Natural killer cell (primary cell): ENCODE measurements around the gene SPSB4. TPM values are rescaled to one million over a fixed set of nuclear protein-coding genes. Genes with fewer than 3 reads are reported as not detected.

Experiments used
- ATAC-seq, 3 donors: fragments of 150-1000 bp in 2 of 3; fragments of 200-7000 bp in 1 of 3; cut with Tn5 transposase; 1 replicate in 1 of 3; 2 replicates in 2 of 3; pipeline ENCODE4 v1.10.0; 2021; ENCODE audit warnings: mild to moderate bottlenecking in 2 of 3, moderate library complexity in 2 of 3
- DNase-seq, 2 donors: peaks; one replicate each; pipeline versions ENCODE4 v3.0.0 to v3.0.0-alpha.2; 2013 to 2021; ENCODE audit warnings: mixed read lengths in 1 of 2
- H3K27ac ChIP-seq: one replicate; pipeline ENCODE4 v1.5.1; 2013; ENCODE audit warnings: mild to moderate bottlenecking, low read length
- H3K27me3 ChIP-seq: one replicate; pipeline ENCODE4 v1.6.1; 2013; ENCODE audit warnings: low read length; ENCODE audit not compliant: control insufficient read depth, insufficient read depth
- H3K36me3 ChIP-seq: one replicate; pipeline ENCODE4 v1.6.1; 2013; ENCODE audit warnings: low read length; ENCODE audit not compliant: control insufficient read depth, insufficient read depth
- H3K4me1 ChIP-seq: one replicate; pipeline ENCODE4 v1.6.1; 2013; ENCODE audit warnings: low read length; ENCODE audit not compliant: control insufficient read depth, insufficient read depth
- H3K4me3 ChIP-seq: one replicate; pipeline ENCODE4 v1.5.1; 2013; ENCODE audit warnings: low read length
- H3K9me3 ChIP-seq: one replicate; pipeline ENCODE4 v1.6.1; 2013; ENCODE audit warnings: low read length; ENCODE audit not compliant: control insufficient read depth, insufficient read depth
- H3K27ac Mint-ChIP-seq, 2 donors: one replicate each; pipeline ENCODE4 v1.8.0; 2022; ENCODE audit warnings: mild to moderate bottlenecking in 2 of 2, mixed read lengths in 2 of 2, moderate library complexity in 1 of 2
- H3K27me3 Mint-ChIP-seq, 2 donors: one replicate each; pipeline ENCODE4 v1.8.0; 2022; ENCODE audit warnings: low read depth in 2 of 2, mixed read lengths in 2 of 2
- H3K36me3 Mint-ChIP-seq: one replicate; pipeline ENCODE4 v1.8.0; 2022; ENCODE audit warnings: mixed read lengths
- H3K4me1 Mint-ChIP-seq, 2 donors: one replicate each; pipeline ENCODE4 v1.8.0; 2022; ENCODE audit warnings: mixed read lengths in 2 of 2
- H3K4me3 Mint-ChIP-seq: one replicate; pipeline ENCODE4 v1.8.0; 2022; ENCODE audit warnings: mild to moderate bottlenecking, moderate library complexity, mixed read lengths
- H3K9me3 Mint-ChIP-seq, 2 donors: one replicate each; pipeline ENCODE4 v1.8.0; 2022; ENCODE audit warnings: mixed read lengths in 2 of 2
- CTCF ChIP-seq: fragments of 200-600 bp; IDR thresholded peaks from one replicate; pipeline ENCODE4 v1.8.0; 2022; ENCODE audit warnings: antibody characterized with exemption
- WGBS: methylation state at CpG from one replicate; pipeline ENCODE4 v1.1.7; 2013; ENCODE audit warnings: missing lambda C conversion rate; ENCODE audit not compliant: insufficient coverage; 5-methylcytosine and 5-hydroxymethylcytosine counted together
- intact Hi-C: fragments of 100-400 bp; cut with micrococcal nuclease; formaldehyde crosslinking; loops from one replicate; pipeline ENCODE4 v1.14.2; 2022
- total RNA-seq, 4 donors: library from RNA; stranded (reverse); fragments of 120-200 nt in 1 of 4; gene quantifications; one replicate each; pipeline versions ENCODE4 v1.2.3 to v1.2.4, GENCODE V29; 2013 to 2022

SPSB4 gene
- total RNA-seq, 3 donors from 2014 or later (not counting 1 experiment from before 2014, with no cell fraction given): not detected

- DNase-seq: no peak
- TF ChIP-seq CTCF: no peak
- Mint-ChIP-seq H3K4me1 (peaks cover 7 to 16% of the 10 kb centered on the region in 2 donors), H3K36me3 (no peaks in the 10 kb centered on the region), H3K27ac (no peak overlapping the region), H3K27me3 (peaks cover 57 to 73% of the 10 kb centered on the region in 2 donors), H3K4me3 (peak overlapping the region; percentile 65), H3K9me3 (no peaks in the 10 kb centered on the region)
- Histone ChIP-seq H3K4me1 (peaks cover 13% of the 10 kb centered on the region), H3K9me3 (no peaks in the 10 kb centered on the region), H3K36me3 (no peaks in the 10 kb centered on the region), H3K27ac (no peak overlapping the region), H3K4me3 (no peak overlapping the region), H3K27me3 (peaks cover 37% of the 10 kb centered on the region)
- ATAC-seq: no peak
- 4% methylated on average over 46 of the region's 48 CpGs for WGBS
- intact Hi-C loops: no loop called here
Measured at GRCh38 chr3:141052201-141053069, 1.3 kb downstream of the SPSB4 start.

- WGBS: 85% methylated on average over 5 of the region's 5 CpGs
- ATAC-seq (no peak), DNase-seq (no peak)
- Histone ChIP-seq H3K36me3 (no peaks in the 10 kb centered on the region), H3K27me3 (peaks cover 27% of the 10 kb centered on the region), H3K4me3 (no peak overlapping the region), H3K27ac (no peak overlapping the region), H3K9me3 (peaks cover 7% of the 10 kb centered on the region), H3K4me1 (peaks cover 13% of the 10 kb centered on the region)
- peaks cover 9 to 17% of the 10 kb centered on the region in 2 donors for H3K4me1 Mint-ChIP-seq
- no peaks in the 10 kb centered on the region for H3K36me3 Mint-ChIP-seq
- no peak overlapping the region for H3K27ac Mint-ChIP-seq
- no peak for TF ChIP-seq CTCF
- no peaks in the 10 kb centered on the region for H3K9me3 Mint-ChIP-seq
- H3K27me3 Mint-ChIP-seq: peaks cover 38 to 46% of the 10 kb centered on the region in 2 donors
- no peak overlapping the region for H3K4me3 Mint-ChIP-seq
- intact Hi-C loops: no loop called here
Measured at GRCh38 chr3:141055136-141055535, 4.0 kb downstream of the SPSB4 start.

GRCh38 chr3:141055536-141056445 lies 4.6 kb downstream of the SPSB4 start:
- Mint-ChIP-seq H3K4me3 (no peak overlapping the region), H3K9me3 (no peaks in the 10 kb centered on the region), H3K27ac (no peak overlapping the region), H3K36me3 (no peaks in the 10 kb centered on the region), H3K27me3 (peaks cover 31 to 40% of the 10 kb centered on the region in 2 donors), H3K4me1 (peaks cover 7 to 16% of the 10 kb centered on the region in 2 donors)
- TF ChIP-seq CTCF: no peak
- ATAC-seq (no peak), DNase-seq (no peak)
- peaks cover 7% of the 10 kb centered on the region for H3K9me3 ChIP-seq
- intact Hi-C loops: no loop called here
- no peaks in the 10 kb centered on the region for H3K36me3 ChIP-seq
- peaks cover 9% of the 10 kb centered on the region for H3K4me1 ChIP-seq
- H3K27me3 ChIP-seq: peaks cover 21% of the 10 kb centered on the region
- H3K27ac ChIP-seq: no peak overlapping the region
- no peak overlapping the region for H3K4me3 ChIP-seq
- WGBS: 84% methylated on average over 11 of the region's 11 CpGs
